Neutrophil (primary cell): Measurements from ENCODE around the gene CLEC17A.

Source experiments
- H3K27ac ChIP-seq: fragments of 200-600 bp; sonication (generic); 2 replicates; pipeline ENCODE4 v1.5.1; 2016; ENCODE audit warnings: mild to moderate bottlenecking, moderate library complexity
- H3K27me3 ChIP-seq: fragments of 200-600 bp; sonication (generic); 2 replicates; pipeline ENCODE4 v1.6.0; 2016; ENCODE audit warnings: mild to moderate bottlenecking
- H3K36me3 ChIP-seq: fragments of 200-600 bp; sonication (generic); 2 replicates; pipeline ENCODE4 v1.5.1; 2017
- H3K4me1 ChIP-seq, 2 experiments: fragments of 200-600 bp in 1 of 2; sonication (generic) in 1 of 2; 1 replicate in 1 of 2; 2 replicates in 1 of 2; pipeline versions ENCODE4 v1.5.1 to v1.6.1; 2013 to 2016; ENCODE audit warnings: low read depth in 1 of 2, low read length in 1 of 2, mild to moderate bottlenecking in 1 of 2, moderate library complexity in 1 of 2; ENCODE audit not compliant: control insufficient read depth in 1 of 2, insufficient read depth in 1 of 2
- H3K4me3 ChIP-seq, 2 experiments: fragments of 200-600 bp in 1 of 2; sonication (generic) in 1 of 2; 1 replicate in 1 of 2; 2 replicates in 1 of 2; pipeline ENCODE4 v1.5.1; 2013 to 2016; ENCODE audit warnings: low read depth in 1 of 2, low read length in 1 of 2, mild to moderate bottlenecking in 1 of 2, moderate library complexity in 1 of 2
- H3K9me3 ChIP-seq: fragments of 200-600 bp; sonication (generic); 2 replicates; pipeline ENCODE4 v1.5.1; 2016
- TF ChIP-seq, protein P1 (sequence below): fragments of 200-600 bp; sonication (generic); IDR thresholded peaks from 2 replicates; pipeline ENCODE4 v1.5.1; 2016; ENCODE audit warnings: antibody characterized with exemption

Gene CLEC17A

DNA sequence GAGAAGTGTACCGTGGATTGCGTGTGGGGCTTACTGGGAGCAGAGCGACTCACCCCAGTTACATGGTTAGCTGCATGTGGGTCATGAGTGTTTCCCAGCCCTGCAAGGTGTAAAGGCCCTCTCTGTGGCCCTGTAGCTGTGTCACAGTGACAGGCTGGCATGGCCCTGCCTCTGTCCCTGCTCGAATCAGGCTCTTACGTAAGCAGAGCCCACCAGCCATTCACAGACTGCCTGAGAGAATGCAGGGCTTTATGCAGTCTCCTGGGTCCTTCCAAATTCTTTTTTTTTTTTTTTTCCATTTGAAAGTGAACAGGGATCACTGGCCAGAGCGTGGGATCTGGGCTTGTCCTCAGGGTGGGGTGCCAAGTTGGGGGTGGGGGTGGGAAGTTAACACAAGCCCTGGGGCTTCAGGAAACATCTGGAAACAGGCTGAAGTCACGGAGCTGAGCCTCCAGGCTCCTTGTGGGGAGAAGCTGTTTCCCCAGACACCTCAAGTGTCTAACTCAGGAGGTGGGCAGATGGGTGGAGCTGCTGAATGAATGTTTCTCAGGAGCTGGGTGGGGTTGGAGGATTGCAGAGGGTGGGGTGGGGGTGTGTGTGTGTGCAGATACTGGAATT, 40.1 kb upstream of the CLEC17A start:
- H3K4me1 ChIP-seq: peaks cover 0 to 2% of the 10 kb centered on the region in 2 experiments
- H3K27ac ChIP-seq: no peak overlapping the region

GRCh38 chr19:14544047-14544446, 38.8 kb upstream of the CLEC17A start:
- Histone ChIP-seq H3K27me3 (no peaks in the 10 kb centered on the region), H3K36me3 (no peaks in the 10 kb centered on the region), H3K9me3 (no peaks in the 10 kb centered on the region), H3K4me3 (no peak overlapping the region), H3K4me1 (no peaks in the 10 kb centered on the region), H3K27ac (no peak overlapping the region)
- TF ChIP-seq, protein P1, sequence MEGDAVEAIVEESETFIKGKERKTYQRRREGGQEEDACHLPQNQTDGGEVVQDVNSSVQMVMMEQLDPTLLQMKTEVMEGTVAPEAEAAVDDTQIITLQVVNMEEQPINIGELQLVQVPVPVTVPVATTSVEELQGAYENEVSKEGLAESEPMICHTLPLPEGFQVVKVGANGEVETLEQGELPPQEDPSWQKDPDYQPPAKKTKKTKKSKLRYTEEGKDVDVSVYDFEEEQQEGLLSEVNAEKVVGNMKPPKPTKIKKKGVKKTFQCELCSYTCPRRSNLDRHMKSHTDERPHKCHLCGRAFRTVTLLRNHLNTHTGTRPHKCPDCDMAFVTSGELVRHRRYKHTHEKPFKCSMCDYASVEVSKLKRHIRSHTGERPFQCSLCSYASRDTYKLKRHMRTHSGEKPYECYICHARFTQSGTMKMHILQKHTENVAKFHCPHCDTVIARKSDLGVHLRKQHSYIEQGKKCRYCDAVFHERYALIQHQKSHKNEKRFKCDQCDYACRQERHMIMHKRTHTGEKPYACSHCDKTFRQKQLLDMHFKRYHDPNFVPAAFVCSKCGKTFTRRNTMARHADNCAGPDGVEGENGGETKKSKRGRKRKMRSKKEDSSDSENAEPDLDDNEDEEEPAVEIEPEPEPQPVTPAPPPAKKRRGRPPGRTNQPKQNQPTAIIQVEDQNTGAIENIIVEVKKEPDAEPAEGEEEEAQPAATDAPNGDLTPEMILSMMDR: no peak

More for the DNA sequence above, 40.1 kb upstream of the CLEC17A start:
- no peak overlapping the region for H3K4me3 ChIP-seq
- H3K27me3 ChIP-seq: no peaks in the 10 kb centered on the region
- no peaks in the 10 kb centered on the region for H3K36me3 ChIP-seq
- no peaks in the 10 kb centered on the region for H3K9me3 ChIP-seq
- TF ChIP-seq, protein P1: no peak

DNA sequence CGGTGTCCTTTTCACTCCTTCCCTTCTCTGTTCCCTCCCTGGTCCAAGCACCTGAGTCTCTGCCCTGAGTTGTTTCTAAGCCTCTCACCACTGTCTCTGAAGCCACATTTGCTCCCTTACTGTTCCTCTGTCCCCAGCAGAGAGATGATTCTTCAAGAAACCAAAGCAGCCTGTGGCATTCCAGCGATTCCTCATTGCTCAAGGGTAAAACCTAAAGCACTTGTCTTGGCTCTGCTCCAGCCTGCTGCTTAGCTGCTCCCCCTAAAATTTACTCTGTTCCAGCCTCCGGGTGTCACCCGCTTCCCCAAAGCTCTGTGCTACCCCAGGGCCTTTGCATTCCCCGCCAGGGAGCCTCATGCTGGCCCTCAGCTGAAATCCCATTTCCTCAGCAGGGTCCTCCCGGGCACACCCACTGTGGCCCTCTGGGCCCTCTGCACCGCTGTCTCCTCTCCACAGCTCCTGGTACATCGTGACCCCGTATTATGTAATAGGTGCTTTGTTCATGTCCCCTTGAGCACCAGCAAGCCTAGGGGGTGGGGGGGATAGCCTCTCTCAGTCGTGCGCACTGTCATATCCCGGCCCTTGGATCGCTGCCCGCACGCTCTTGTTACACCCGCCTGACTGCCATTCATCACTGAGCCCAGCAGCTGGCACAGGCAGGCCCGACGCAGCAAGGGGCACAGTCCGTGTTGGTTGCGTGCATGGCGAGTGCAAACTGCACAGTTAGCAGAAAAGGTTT, 37.7 kb upstream of the CLEC17A start:
- Histone ChIP-seq H3K27me3 (no peaks in the 10 kb centered on the region), H3K4me3 (no peak overlapping the region), H3K9me3 (no peaks in the 10 kb centered on the region), H3K4me1 (peaks cover 0 to 1% of the 10 kb centered on the region in 2 experiments), H3K27ac (no peak overlapping the region), H3K36me3 (no peaks in the 10 kb centered on the region)
- TF ChIP-seq, protein P1: no peak

DNA sequence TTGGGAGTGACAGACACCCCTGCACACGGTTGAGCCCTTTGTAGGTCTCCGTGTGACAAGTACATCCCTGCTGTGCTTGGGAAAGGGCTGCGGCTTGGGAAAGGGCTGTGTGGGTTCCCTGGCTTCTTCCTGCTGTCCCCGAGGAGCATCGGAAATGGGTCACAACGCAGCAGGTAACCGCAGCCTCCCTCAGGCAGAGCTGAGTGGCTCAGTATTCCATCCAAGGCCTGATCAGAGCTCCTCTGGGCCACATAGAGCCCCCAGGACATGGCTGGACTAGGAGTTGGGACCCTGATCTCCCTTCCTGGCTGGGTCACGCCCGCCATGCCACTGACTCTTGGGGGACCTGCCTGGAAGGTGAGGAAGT, 37.2 kb upstream of the CLEC17A start:
- Histone ChIP-seq H3K27me3 (no peaks in the 10 kb centered on the region), H3K27ac (no peak overlapping the region), H3K36me3 (no peaks in the 10 kb centered on the region), H3K4me1 (peaks cover 3 to 7% of the 10 kb centered on the region in 2 experiments), H3K4me3 (no peak overlapping the region), H3K9me3 (no peaks in the 10 kb centered on the region)
- TF ChIP-seq, protein P1: no peak

GRCh38 chr19:14550201-14550754, 32.6 kb upstream of the CLEC17A start:
- Histone ChIP-seq H3K36me3 (no peaks in the 10 kb centered on the region), H3K27me3 (no peaks in the 10 kb centered on the region), H3K9me3 (no peaks in the 10 kb centered on the region), H3K4me1 (peaks cover 19 to 28% of the 10 kb centered on the region in 2 experiments), H3K4me3 (no peak overlapping the region), H3K27ac (peak overlapping the region; percentile 86)
- TF ChIP-seq, protein P1: no peak
